ENCODE results near the gene FMNL2.

GRCh38 chr2:152548996-152549395, 214.0 kb downstream of the FMNL2 start:
- TF ChIP-seq TARDBP (IDR thresholded peaks at IDR 0.05) (no peak), BHLHE40 (IDR thresholded peaks at IDR 0.05; ENCODE audit: borderline replicate concordance) (no peak)

Measured in HEK293T (cell line).